CD4-positive, alpha-beta T cell treated with Interleukin-15 for 4 hours (primary cell): ENCODE measurements around the gene LIPC.

Experiments
- DNase-seq: peaks from one replicate; pipeline ENCODE4 v3.0.0-alpha.2; 2020; ENCODE audit warnings: low spot score

LIPC gene

GRCh38 chr15:58436552-58436951, 4.8 kb downstream of the LIPC start:
- no peak for DNase-seq

GRCh38 chr15:58437531-58438105, 5.8 kb downstream of the LIPC start:
- no peak for DNase-seq

DNA sequence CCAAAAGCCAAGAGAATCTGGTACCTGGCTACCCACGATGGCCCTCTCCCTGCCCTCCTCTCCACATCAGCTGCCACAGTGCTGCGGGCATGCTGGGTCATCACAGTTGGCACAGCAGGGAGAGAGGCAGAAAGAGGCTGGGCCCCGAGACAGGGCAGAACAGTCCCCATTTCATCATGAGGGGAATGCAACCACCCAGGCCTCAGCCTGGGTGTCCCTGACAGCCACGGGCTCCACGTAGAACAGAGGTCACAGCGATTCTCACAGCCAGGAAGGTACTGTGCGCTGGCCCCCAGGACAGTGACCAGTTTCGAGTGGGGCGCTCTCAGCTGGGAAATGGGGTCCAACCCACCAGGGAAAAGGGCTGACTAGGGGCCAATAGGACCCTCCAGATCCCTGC, 6.3 kb downstream of the LIPC start:
- DNase-seq: no peak

- peak; percentile 32 for DNase-seq
These were observed 7.2 kb downstream of the LIPC start for GRCh38 chr15:58438956-58439355.

GRCh38 chr15:58440158-58440910, 8.5 kb downstream of the LIPC start:
- DNase-seq: no peak

- DNase-seq: no peak
These were observed 9.1 kb downstream of the LIPC start for GRCh38 chr15:58440922-58441321.

DNA sequence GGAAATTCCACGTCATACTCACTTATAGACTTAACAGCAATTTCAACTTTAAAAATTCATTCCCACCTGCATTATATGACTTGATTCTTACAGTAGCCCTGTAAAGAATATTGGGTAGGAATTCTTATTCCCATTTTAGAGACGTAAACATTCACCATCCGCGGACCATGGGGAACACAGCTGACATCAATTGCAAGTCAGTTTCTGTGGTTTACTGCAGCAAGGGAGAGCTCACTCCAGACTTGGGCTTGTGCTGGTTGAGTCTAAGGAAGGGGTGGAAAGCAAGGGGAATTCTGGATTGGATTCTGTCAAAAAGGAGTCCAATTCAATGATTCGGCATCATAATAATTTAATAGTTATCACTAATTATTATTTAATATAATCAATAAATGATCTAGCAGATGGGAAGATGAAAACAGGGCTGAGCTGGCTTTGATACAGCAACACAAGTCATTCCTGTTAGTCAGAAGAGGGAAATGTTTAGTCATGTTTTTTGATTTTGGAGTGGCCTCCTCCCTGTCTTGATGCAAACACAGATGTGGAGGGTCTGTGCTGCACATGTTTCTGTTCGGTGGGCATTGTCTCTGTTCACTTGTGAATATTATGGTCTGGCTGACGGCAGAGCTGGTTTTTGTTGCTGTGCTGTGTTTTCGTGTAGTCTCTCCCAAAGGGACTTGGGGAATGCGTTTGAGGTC, 9.7 kb downstream of the LIPC start:
- no peak for DNase-seq

DNA sequence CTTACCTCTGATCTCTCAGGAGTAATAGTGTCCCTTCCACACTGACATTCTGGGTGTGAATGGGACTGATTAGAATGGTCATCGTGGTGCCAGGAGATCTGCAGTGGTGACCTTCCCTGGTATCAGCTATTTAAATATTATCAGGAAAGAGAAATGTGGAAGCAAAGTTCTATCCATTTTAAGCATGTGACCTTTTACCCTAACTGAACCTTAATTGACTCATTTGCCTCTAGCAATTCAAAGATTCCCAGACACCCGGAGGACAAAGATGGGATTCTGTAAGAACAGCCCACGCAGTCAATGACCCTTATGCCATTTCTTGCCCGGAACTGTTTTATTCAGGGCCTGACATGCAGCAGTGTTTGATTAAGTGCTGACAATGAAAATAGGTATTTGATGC, 10.3 kb downstream of the LIPC start:
- DNase-seq: no peak

GRCh38 chr15:58443308-58443707, 11.5 kb downstream of the LIPC start:
- DNase-seq: no peak

GRCh38 chr15:58444056-58444455, 12.3 kb downstream of the LIPC start:
- no peak for DNase-seq

DNA sequence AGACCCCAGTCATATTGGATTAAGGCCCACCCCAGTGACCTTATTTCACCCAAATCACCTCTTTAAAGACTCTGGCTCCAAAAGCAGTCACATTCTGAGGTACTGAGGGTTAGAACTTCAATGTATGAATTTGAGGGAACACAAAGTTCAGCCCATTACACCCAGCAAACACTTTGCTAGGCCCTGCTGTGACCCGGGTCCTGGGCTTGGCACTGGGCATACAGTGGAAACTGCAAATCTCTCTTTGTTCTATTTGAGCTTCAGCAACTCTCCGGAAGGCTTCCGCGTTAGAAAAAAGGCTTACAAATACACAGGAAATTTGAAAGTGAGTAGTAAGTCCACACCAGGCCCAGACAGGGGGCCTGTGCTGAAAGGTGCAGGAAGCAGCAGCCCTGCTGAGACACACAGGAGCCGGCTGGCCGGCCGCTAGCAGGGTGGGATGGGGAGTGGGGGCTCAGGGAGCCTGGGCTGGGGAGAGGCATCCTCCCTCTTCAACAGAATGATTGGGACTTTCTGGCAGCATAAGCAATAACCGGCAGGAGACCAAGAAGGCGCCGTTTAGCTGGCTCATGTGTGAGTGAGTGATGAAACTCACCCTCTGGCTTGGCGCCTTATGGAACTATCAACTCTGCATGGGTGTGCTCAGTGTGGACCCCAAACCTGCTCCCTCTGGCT, 13.0 kb downstream of the LIPC start:
- DNase-seq: no peak

- no peak for DNase-seq
These were observed 14.1 kb downstream of the LIPC start for GRCh38 chr15:58445865-58446264.

DNA sequence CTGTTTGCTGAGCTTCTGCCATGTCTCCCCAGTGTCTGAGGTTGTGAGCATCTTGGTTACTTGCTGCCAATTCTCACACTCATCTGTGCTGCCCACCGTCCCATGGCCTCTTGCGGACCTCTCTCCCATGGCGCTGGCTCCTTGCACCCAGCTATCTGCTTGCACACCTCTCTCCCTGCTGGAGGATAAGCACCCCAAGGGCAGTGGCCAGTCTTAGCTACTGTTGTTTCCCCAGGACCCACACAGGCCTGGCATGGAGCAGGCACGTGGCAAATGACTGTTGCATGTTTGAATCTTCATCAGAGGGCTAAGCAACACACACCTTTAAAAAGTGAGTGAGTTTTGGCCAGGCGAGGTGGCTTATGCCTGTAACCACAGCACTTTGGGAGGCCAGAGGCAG, 14.7 kb downstream of the LIPC start:
- no peak for DNase-seq

DNA sequence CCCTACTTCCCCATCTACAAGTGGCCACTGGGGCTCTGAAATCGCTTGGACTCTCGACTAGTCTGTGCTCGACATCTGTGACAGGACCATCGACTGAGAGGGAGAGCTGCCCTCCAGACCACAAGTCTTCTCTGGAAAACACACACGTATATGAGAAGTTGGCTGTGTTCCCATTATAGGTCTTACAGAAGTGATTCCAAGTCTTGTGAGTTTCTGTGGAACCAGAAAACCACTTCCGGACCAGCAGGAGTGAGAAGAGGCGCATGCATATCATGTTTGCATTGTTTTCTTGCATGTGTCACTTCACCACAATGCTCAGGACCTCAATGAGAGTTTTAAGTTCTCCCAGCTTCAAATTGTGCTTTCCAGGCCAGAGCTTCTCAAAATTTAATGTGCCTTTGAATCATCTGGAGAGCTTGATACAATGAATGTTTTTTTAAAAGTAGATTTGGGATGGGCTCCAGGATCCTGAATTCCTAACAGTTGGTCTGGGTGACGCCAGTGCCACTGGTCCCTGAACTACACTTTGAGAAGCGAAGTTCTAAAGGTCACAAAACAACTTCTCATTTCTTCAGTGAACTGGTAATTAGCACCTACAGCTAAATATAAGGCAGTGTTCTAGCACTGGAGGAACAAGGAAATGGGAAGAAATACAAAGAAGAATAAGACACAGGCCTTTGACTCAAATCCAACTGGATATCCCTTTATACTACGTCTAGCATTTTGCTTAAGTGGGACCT, 15.7 kb downstream of the LIPC start:
- no peak for DNase-seq

- DNase-seq: no peak
These were observed 16.5 kb downstream of the LIPC start for GRCh38 chr15:58448331-58448730.

GRCh38 chr15:58448906-58449305, 17.1 kb downstream of the LIPC start:
- no peak for DNase-seq

- no peak for DNase-seq
These were observed 20.0 kb downstream of the LIPC start for GRCh38 chr15:58451826-58452225.

DNA sequence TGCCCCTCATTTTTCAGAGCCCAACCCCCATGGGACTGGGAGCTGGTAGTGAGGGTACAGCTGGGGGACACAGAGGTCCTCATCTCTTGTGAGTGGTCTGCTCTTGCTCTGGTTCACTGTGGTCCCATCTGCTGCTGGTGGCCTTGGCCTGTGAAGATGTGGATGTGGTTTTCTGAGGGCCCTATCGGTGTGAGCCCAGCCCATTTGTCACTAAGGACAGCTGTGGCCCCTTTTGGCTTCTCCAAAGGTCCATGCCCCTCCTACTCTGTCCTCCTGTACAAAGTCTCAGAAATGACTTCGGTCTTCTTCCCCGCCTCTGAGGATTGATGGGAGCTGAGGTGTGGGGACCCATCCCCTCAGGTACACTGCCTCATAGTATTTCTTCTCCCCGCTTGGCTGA, 21.0 kb downstream of the LIPC start:
- no peak for DNase-seq

GRCh38 chr15:58453931-58454793, 22.4 kb downstream of the LIPC start:
- no peak for DNase-seq

GRCh38 chr15:58454950-58455401, 23.2 kb downstream of the LIPC start:
- no peak for DNase-seq

DNA sequence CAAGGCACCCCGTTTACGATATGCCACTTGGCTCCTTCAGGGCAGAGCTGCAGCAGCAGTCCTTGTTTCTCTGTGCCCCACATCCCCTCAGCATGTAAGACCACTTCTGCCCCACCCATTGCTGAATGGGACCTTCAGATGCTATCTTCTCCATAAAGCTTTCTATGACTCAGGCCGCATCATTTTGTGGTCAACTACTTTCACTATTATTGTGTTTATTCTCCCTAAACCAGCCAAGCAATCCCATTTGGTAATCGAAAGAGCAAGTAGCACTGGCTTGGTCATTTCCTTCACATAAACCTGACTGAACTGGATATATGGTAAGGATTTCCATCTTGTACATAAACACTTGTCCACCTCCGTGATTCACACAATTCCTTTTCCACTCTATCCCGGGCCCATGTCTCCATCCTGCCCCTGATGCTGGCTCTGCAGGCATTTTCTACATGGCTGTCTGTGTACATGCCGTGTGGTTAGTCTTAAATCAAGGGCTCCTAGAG, 25.7 kb downstream of the LIPC start:
- no peak for DNase-seq
